ENCODE results near the gene HOXD12. TPM values are rescaled to one million over a fixed set of nuclear protein-coding genes. Genes with fewer than 3 reads are reported as not detected.
A peak's percentile ranks its signal among the peaks of the same experiment; 100 is the strongest.

HOXD12 gene
- polyA plus RNA-seq, 1 of the 3 experiments (the other 2 are of a cell fraction), result not detected

DNA sequence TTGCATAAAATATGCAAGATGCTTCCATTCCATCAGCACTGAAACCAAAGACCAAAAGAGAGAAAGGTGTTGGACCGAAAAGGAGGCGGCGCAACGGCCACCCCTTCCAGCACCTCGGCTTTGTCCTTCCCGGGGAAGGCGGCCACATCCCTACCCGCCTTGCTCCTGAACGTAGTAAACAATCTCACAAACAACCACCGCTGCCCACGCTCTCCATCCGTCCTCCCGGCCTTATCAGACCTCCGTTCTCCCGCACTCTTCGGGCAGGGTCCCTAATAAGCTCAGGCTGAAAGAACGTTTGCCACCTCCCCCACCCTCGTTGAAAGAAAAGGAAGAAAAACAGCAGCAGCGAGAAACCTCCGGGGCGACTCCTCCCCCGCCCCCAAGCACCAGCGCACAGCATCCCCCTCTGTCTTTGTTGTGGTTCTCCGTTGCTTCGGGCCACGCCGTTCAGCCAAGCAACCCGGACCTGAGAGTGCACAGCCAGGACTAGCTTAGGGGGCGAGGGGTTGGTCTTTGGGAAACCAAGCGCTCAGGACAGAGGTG lies 20.2 kb upstream of the HOXD12 start:
- Histone ChIP-seq H3K27me3 (ENCODE audit: insufficient read depth) (peaks cover 64% of the 10 kb centered on the region), H3K9ac (no peak overlapping the region), H3K36me3 (replicated peaks in 1 of 2; ENCODE audit: control insufficient read depth in 1 of 2, insufficient read depth in 2 of 2, low read length in 1 of 2) (no peaks in the 10 kb centered on the region), H2AFZ (ENCODE audit: low read depth) (no peak overlapping the region), H3K9me2 (no peaks in the 10 kb centered on the region), H3K4me2 (peak overlapping the region; percentile 15; the same call in 1 of the 2 replicates), H3K4me3 (ENCODE audit: low read depth in 2 of 2, low read length in 1 of 2) (peak overlapping the region; percentile 19 to 52; a peak in 1 of 4 replicates), H3K79me2 (ENCODE audit: insufficient read depth) (no peaks in the 10 kb centered on the region), H3F3A (replicated peaks; ENCODE audit: insufficient read depth) (peaks cover 3% of the 10 kb centered on the region), H3K27ac (ENCODE audit: low read depth in 2 of 2, low read length in 1 of 2) (no peak overlapping the region), H3K4me1 (ENCODE audit: control insufficient read depth in 1 of 2, insufficient read depth in 2 of 2, low read depth in 1 of 2, low read length in 1 of 2) (peaks cover 0 to 21% of the 10 kb centered on the region in 2 experiments; a peak in 1 of 4 replicates), H3K9me3 (no peaks in the 10 kb centered on the region), H4K20me1 (ENCODE audit: insufficient read depth) (peaks cover 17% of the 10 kb centered on the region; the same call in 1 of the 2 replicates)
- TF ChIP-seq CTCF (IDR thresholded peaks at IDR 0.05), result no peak
- no peak for TF ChIP-seq EP300 (IDR thresholded peaks at IDR 0.05; ENCODE audit: borderline replicate concordance in 1 of 2, low read depth in 1 of 2, low read length in 1 of 2)
- no peak for TF ChIP-seq TEAD4 (IDR thresholded peaks at IDR 0.05; ENCODE audit: borderline replicate concordance, insufficient read depth)
- TF ChIP-seq MEF2A (IDR thresholded peaks at IDR 0.05; ENCODE audit: borderline replicate concordance, low read depth), result no peak
- TF ChIP-seq SMC3 (IDR thresholded peaks at IDR 0.05; ENCODE audit: low read depth, low read length), result no peak
- TF ChIP-seq FOXJ3 (CRISPR knock-in tag; IDR thresholded peaks at IDR 0.05), result no peak
- TF ChIP-seq FOXM1 (IDR thresholded peaks at IDR 0.05; ENCODE audit: low read depth), result no peak
- no peak for TF ChIP-seq NFIC (IDR thresholded peaks at IDR 0.05; ENCODE audit: borderline replicate concordance)
- no peak for TF ChIP-seq SIN3A (IDR thresholded peaks at IDR 0.05; ENCODE audit: borderline replicate concordance, low read depth, low read length)
- TF ChIP-seq ELF1 (IDR thresholded peaks at IDR 0.05), result no peak
- no peak for TF ChIP-seq RXRA (IDR thresholded peaks at IDR 0.05; ENCODE audit: borderline replicate concordance, low read depth)
- TF ChIP-seq, protein P1, sequence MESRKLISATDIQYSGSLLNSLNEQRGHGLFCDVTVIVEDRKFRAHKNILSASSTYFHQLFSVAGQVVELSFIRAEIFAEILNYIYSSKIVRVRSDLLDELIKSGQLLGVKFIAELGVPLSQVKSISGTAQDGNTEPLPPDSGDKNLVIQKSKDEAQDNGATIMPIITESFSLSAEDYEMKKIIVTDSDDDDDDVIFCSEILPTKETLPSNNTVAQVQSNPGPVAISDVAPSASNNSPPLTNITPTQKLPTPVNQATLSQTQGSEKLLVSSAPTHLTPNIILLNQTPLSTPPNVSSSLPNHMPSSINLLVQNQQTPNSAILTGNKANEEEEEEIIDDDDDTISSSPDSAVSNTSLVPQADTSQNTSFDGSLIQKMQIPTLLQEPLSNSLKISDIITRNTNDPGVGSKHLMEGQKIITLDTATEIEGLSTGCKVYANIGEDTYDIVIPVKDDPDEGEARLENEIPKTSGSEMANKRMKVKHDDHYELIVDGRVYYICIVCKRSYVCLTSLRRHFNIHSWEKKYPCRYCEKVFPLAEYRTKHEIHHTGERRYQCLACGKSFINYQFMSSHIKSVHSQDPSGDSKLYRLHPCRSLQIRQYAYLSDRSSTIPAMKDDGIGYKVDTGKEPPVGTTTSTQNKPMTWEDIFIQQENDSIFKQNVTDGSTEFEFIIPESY (IDR thresholded peaks at IDR 0.05; ENCODE audit: borderline replicate concordance, low read depth), result no peak
- no peak for TF ChIP-seq JUND (IDR thresholded peaks at IDR 0.05)
- TF ChIP-seq, protein P2, sequence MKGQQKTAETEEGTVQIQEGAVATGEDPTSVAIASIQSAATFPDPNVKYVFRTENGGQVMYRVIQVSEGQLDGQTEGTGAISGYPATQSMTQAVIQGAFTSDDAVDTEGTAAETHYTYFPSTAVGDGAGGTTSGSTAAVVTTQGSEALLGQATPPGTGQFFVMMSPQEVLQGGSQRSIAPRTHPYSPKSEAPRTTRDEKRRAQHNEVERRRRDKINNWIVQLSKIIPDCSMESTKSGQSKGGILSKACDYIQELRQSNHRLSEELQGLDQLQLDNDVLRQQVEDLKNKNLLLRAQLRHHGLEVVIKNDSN (IDR thresholded peaks at IDR 0.05; ENCODE audit: borderline replicate concordance, low read depth), result no peak
- peak; percentile 52 for DNase-seq
- POLR2A ChIA-PET, result interaction anchor here (0.6 kb wide), 1 partner anchor 43 kb away, joined by 3 read pairs; no protein-coding TSS in a partner anchor
- 47% methylated on average over 30 of the region's 30 CpGs for WGBS (ENCODE audit: low lambda C conversion rate)
- CTCF ChIA-PET, result interaction anchor here (0.7 to 12.1 kb wide), 42 partner anchors 8 to 877 kb away, joined by 3 to 262 read pairs (median 4); partner anchors contain the start of genes HOXD13 and LNPK

Measured in SK-N-SH (cell line).